Breast epithelium (tissue), 4 donors: ENCODE measurements around the gene MESP2. TPM values are rescaled to one million over a fixed set of nuclear protein-coding genes. Genes with fewer than 3 reads are reported as not detected.
A peak's percentile ranks its signal among the peaks of the same experiment; 100 is the strongest.

Experiments
- DNase-seq, 2 donors: peaks; one replicate each; pipeline ENCODE4 v3.0.0-alpha.2; 2019; ENCODE audit warnings: low spot score in 2 of 2
- H3K27ac ChIP-seq, 2 donors: fragments of 200-600 bp; sonication (generic) in 1 of 2; one replicate each; pipeline ENCODE4 v1.5.1; 2016 to 2019; ENCODE audit warnings: mild to moderate bottlenecking in 1 of 2
- H3K27me3 ChIP-seq, 2 donors: fragments of 200-600 bp; sonication (generic) in 1 of 2; one replicate each; pipeline versions ENCODE4 v1.5.1 to v1.6.0; 2017 to 2019; ENCODE audit warnings: control low read depth in 1 of 2, mild to moderate bottlenecking in 1 of 2
- H3K36me3 ChIP-seq: fragments of 200-600 bp; one replicate; pipeline ENCODE4 v1.5.1; 2019
- H3K4me1 ChIP-seq, 2 donors: fragments of 200-600 bp; sonication (generic); one replicate each; pipeline ENCODE4 v1.5.1; 2016 to 2019; ENCODE audit warnings: control low read depth in 1 of 2
- H3K4me3 ChIP-seq, 3 donors: fragments of 200-600 bp; sonication (generic); 1 replicate in 2 of 3; 2 replicates in 1 of 3; pipeline ENCODE4 v1.5.1; 2016 to 2019; ENCODE audit warnings: mild to moderate bottlenecking in 3 of 3, moderate library complexity in 2 of 3
- H3K9me3 ChIP-seq, 2 donors: fragments of 200-600 bp; sonication (generic) in 1 of 2; one replicate each; pipeline ENCODE4 v1.5.1; 2016 to 2019; ENCODE audit warnings: control low read depth in 1 of 2
- CTCF ChIP-seq, 3 donors: fragments of 450-650 bp; IDR thresholded peaks; one replicate each; pipeline ENCODE4 v1.5.1; 2016 to 2017; ENCODE audit warnings: antibody characterized with exemption in 3 of 3, mild to moderate bottlenecking in 3 of 3, moderate library complexity in 3 of 3
- POLR2A ChIP-seq: fragments of 450-650 bp; IDR thresholded peaks from one replicate; pipeline ENCODE4 v1.6.1; 2016; ENCODE audit warnings: antibody characterized with exemption, mild to moderate bottlenecking, moderate library complexity
- POLR2AphosphoS5 ChIP-seq, 3 donors: sonication (generic); formaldehyde crosslinking; IDR thresholded peaks; one replicate each; pipeline ENCODE4 v1.6.1; 2017; ENCODE audit warnings: antibody characterized with exemption in 3 of 3
- intact Hi-C: fragments of 100-400 bp; cut with DNase I; formaldehyde crosslinking; loops from one replicate; pipeline ENCODE4 v1.15.1; 2023; ENCODE audit warnings: low total_unique reads
- total RNA-seq, 3 donors: library from RNA; depleted of rRNA; stranded (reverse); fragments of >200 nt; gene quantifications; one replicate each; pipeline ENCODE4 v1.1.0, GENCODE V29; 2016

MESP2 gene, protein sequence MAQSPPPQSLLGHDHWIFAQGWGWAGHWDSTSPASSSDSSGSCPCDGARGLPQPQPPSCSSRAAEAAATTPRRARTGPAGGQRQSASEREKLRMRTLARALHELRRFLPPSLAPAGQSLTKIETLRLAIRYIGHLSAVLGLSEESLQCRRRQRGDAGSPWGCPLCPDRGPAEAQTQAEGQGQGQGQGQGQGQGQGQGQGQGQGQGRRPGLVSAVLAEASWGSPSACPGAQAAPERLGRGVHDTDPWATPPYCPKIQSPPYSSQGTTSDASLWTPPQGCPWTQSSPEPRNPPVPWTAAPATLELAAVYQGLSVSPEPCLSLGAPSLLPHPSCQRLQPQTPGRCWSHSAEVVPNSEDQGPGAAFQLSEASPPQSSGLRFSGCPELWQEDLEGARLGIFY
- 1 to 10 TPM in 1 of 3 donors, under 1 TPM in 1, not detected in 1; 0.64 to 2.3 TPM for total RNA-seq

- intact Hi-C loops, result no loop called here
- Histone ChIP-seq H3K36me3 (no peaks in the 10 kb centered on the region), H3K27me3 (no peaks in the 10 kb centered on the region), H3K27ac (peak within 1 kb of the TSS; percentile 75), H3K4me1 (no peaks in the 10 kb centered on the region), H3K4me3 (peak within 1 kb of the TSS; percentile 40 to 67 (median 44)), H3K9me3 (no peaks in the 10 kb centered on the region)
- peak in 1 of 2 donors; percentile 76 for DNase-seq
- no peak for TF ChIP-seq POLR2A
- peak in 2 of 3 donors; percentile 17 to 55 for TF ChIP-seq CTCF (IDR thresholded peaks at IDR 0.05)
- TF ChIP-seq POLR2AphosphoS5 (IDR thresholded peaks at IDR 0.05), result peak in 1 of 3 donors; percentile 26
Measured at GRCh38 chr15:89776274-89777072, at the start of gene MESP2. MESP2 (plus strand) TSS chr15:89776332; CDS start chr15:89776358, 26 bp downstream.

DNA sequence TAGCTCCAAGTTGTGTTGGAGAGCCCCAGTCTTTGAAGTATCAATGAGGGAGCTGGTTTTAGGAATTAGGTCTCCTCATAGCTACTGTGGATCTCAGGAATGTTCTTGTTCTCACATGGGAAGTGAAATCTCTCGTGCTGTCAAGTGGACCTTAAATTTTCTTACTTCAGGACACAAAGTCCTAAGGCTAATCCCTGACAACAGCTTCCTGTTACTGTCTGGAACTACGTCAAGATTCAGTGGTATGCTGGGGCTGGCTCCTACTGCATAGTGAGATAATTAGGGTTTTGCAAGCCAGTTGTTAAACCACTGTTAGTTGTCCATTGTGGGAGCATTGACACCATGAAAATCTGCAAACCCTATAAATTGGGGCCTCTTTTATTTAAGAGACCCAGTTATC lies 47.9 kb upstream of the MESP2 start:
- Histone ChIP-seq H3K27me3 (no peaks in the 10 kb centered on the region), H3K27ac (peak overlapping the region in 1 of 2 donors; percentile 2)

GRCh38 chr15:89731275-89731674 lies 44.9 kb upstream of the MESP2 start:
- no peaks in the 10 kb centered on the region for H3K4me1 ChIP-seq
- no peak overlapping the region for H3K4me3 ChIP-seq
- no peaks in the 10 kb centered on the region for H3K36me3 ChIP-seq
- H3K27ac ChIP-seq, result no peak overlapping the region
- TF ChIP-seq CTCF (IDR thresholded peaks at IDR 0.05) (no peak), POLR2AphosphoS5 (IDR thresholded peaks at IDR 0.05) (no peak), POLR2A (no peak)
- intact Hi-C loops, result no loop called here
- no peaks in the 10 kb centered on the region for H3K27me3 ChIP-seq
- DNase-seq, result no peak
- no peaks in the 10 kb centered on the region for H3K9me3 ChIP-seq

More for the DNA sequence above, 47.9 kb upstream of the MESP2 start:
- intact Hi-C loops, result no loop called here
- Histone ChIP-seq H3K9me3 (no peaks in the 10 kb centered on the region), H3K4me1 (no peaks in the 10 kb centered on the region), H3K36me3 (no peaks in the 10 kb centered on the region), H3K4me3 (no peak overlapping the region)
- TF ChIP-seq CTCF (IDR thresholded peaks at IDR 0.05), result no peak
- TF ChIP-seq POLR2AphosphoS5 (IDR thresholded peaks at IDR 0.05), result no peak
- no peak for TF ChIP-seq POLR2A
- no peak for DNase-seq

GRCh38 chr15:89732451-89733172 lies 43.5 kb upstream of the MESP2 start:
- no peak for DNase-seq
- no peak overlapping the region for H3K4me3 ChIP-seq
- no peaks in the 10 kb centered on the region for H3K4me1 ChIP-seq
- no peaks in the 10 kb centered on the region for H3K9me3 ChIP-seq
- intact Hi-C loops, result no loop called here
- H3K36me3 ChIP-seq, result no peaks in the 10 kb centered on the region
- TF ChIP-seq POLR2AphosphoS5 (IDR thresholded peaks at IDR 0.05) (no peak), CTCF (IDR thresholded peaks at IDR 0.05) (no peak), POLR2A (no peak)
- H3K27me3 ChIP-seq, result no peaks in the 10 kb centered on the region
- no peak overlapping the region for H3K27ac ChIP-seq
